ENCODE measurements around the gene N4BP2. TPM values are rescaled to one million over a fixed set of nuclear protein-coding genes. Genes with fewer than 3 reads are reported as not detected.
"Not testable (repeated sequence)": the region's sequence is repeated elsewhere in the genome, so short reads cannot be mapped to it uniquely, and the experiment has no call there.

Gene N4BP2
- total and polyA plus RNA-seq, 5 experiments from 2014 or later, result 10.7 to 19.0 (median 14.3) TPM

DNA sequence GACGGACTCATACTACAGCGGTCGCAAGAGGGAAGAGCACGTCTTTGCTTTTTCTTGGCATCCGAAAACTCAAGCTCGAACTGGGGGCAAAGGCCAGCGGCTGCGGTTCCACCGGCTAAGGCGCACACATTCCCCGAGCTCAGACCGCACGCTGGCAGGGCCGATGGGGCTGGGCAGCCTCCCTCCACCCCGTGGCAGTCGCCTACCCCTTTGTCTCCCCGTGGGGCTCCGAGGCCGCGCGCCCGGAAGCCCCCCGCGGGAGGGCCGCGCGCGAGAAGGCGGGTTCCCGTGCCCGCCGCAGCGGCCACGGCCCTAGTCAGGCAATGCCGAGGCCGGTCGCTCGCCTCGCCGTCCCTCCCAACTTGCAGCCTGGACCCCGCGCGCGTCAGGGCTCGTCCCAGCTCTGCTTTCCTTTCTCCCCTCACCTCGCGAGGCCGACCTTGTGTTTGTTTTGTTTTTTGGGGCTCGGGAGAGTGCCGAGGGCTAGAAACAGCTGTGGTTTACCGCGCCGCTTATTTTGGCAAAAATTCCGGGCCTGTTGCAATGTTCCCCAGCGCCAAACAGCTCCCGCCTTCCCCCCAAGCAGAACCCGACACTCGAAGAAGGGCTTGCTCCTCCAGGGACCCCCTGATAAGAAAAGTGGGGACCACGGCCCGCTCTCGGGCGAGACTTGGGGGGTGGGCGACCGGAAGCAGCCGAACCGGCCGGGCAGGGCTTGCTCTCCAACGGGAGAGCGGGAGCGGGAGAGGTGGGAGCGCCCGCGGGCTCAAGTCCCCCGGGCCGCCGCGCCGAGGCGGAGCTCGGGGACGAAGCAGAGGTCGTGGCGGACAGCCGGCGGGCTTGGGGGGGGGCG is 561 bp upstream of the N4BP2 start:
- Mint-ChIP-seq H3K27ac (peak overlapping the region; percentile 66 to 97 (median 94)), H3K9me3 (no peaks in the 10 kb centered on the region), H3K4me3 (peak overlapping the region; percentile 84 to 95 (median 92)), H3K4me1 (peaks cover 17 to 35% (median 33%) of the 10 kb centered on the region in 4 donors), H3K36me3 (peaks cover 3 to 10% (median 4%) of the 10 kb centered on the region in 3 donors), H3K27me3 (no peaks in the 10 kb centered on the region)
- DNase-seq (peak; percentile 28 to 74 (median 53)), ATAC-seq (peak; percentile 20 to 34)
- POLR2A ChIA-PET, result interaction anchor here (0.6 to 2.0 kb wide), 25 partner anchors 9 to 529 kb away, joined by 3 to 18 read pairs (median 5); partner anchors contain the start of genes PDS5A, RHOH, SMIM14 and UBE2K

DNA sequence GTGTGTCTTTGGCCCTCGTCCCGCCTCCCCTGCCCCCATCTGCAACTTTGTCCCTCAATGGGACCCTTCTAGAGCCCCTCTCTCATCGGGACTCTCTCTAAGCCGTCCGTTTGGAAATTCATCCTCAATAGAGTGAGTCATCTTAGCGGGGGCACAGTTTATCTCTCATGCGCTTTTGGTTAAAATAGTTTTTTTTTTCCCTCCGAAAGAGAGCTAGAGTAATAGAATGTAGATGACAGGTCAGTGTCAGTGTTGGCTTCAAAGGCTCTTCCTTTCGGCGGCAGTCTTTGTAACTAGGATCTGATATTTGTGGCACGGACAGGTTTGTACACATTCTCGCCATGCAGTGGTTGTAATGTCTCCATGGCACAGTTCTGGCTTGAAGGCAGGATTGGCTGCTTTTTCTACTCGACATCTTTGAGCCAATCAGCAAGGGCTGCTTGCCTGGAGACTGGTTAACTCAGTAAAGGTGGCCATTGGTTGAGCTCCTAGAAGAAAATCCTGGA is 989 bp downstream of the N4BP2 start:
- H3K9me3 Mint-ChIP-seq, result no peaks in the 10 kb centered on the region
- ATAC-seq, result peak; percentile 73 to 80
- H3K27ac Mint-ChIP-seq, result peak overlapping the region; percentile 80 to 99 (median 96)
- peaks cover 20 to 43% (median 35%) of the 10 kb centered on the region in 4 donors for H3K4me1 Mint-ChIP-seq
- no peaks in the 10 kb centered on the region for H3K27me3 Mint-ChIP-seq
- H3K4me3 Mint-ChIP-seq, result peak overlapping the region; percentile 92 to 100 (median 95)
- peaks cover 8 to 20% (median 8%) of the 10 kb centered on the region in 3 donors for H3K36me3 Mint-ChIP-seq
- POLR2A ChIA-PET, result interaction anchor here (0.6 to 1.9 kb wide), 11 partner anchors 78 to 599 kb away, joined by 3 to 7 read pairs (median 3); partner anchors contain the start of genes LIAS, RPL9 and UBE2K
- peak; percentile 15 to 83 (median 74) for DNase-seq

DNA sequence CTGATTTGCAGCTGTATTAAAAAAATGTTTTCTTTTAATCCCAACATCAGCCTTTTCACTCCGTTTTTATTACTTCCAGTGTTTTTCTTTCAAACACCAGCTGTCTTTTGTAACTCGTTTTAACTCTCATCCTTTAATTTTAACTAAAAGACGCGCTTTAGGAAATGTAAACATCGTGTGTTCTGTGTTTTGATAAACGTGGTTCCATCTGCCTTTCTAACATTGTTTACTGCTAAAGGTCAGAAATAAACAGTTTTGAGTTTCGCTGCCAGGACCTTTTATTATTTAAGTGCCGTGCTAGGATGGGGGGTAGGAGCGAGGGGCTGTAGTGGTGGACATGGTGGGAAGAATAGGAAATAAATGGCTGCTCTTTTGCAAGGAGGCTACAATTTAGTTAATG is 1.5 kb downstream of the N4BP2 start:
- Mint-ChIP-seq H3K4me1 (peaks cover 17 to 47% (median 38%) of the 10 kb centered on the region in 4 donors), H3K27me3 (no peaks in the 10 kb centered on the region), H3K4me3 (peak overlapping the region; percentile 92 to 100 (median 95)), H3K9me3 (no peaks in the 10 kb centered on the region), H3K36me3 (peaks cover 8 to 24% (median 8%) of the 10 kb centered on the region in 3 donors), H3K27ac (peak overlapping the region; percentile 80 to 99 (median 96))
- ATAC-seq, result no peak
- POLR2A ChIA-PET, result interaction anchor here (0.6 to 1.3 kb wide), 10 partner anchors 80 to 599 kb away, joined by 3 to 6 read pairs (median 3); partner anchors contain the start of genes LIAS, RPL9 and UBE2K
- no peak for DNase-seq

DNA sequence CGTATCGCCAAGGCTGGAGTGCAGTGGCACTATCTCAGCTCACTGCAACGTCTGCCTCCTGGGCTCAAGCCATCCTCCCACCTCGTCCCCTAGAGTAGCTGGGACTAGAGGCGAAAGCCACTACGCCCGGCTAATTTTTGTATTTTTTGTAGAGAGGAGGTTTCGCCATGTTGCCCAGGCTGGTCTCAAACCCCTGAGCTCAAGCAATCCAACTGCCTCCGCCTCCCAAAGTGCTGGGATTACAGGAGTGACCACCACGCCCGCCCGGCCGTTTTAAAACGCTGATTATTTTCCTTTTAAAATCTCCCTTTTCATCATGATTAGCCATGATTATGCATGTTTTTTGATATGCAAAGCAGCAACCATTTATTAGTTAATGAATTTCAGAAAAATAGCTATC is 2.2 kb downstream of the N4BP2 start:
- POLR2A ChIA-PET, result interaction anchor here (0.6 to 1.2 kb wide), 3 partner anchors 115 to 600 kb away, joined by 3 to 4 read pairs (median 3); partner anchors contain the start of genes LIAS and RPL9
- DNase-seq (no peak), ATAC-seq (no peak)
- H3K4me1 Mint-ChIP-seq, result peaks cover 17 to 47% (median 39%) of the 10 kb centered on the region in 4 donors
- no peaks in the 10 kb centered on the region for H3K27me3 Mint-ChIP-seq
- no peaks in the 10 kb centered on the region for H3K9me3 Mint-ChIP-seq
- H3K36me3 Mint-ChIP-seq, result peaks cover 8 to 27% (median 8%) of the 10 kb centered on the region in 3 donors
- peak overlapping the region in 3 of 10 donors; percentile 5 to 26 (median 7) for H3K27ac Mint-ChIP-seq
- peak overlapping the region; percentile 26 to 95 (median 64) for H3K4me3 Mint-ChIP-seq

DNA sequence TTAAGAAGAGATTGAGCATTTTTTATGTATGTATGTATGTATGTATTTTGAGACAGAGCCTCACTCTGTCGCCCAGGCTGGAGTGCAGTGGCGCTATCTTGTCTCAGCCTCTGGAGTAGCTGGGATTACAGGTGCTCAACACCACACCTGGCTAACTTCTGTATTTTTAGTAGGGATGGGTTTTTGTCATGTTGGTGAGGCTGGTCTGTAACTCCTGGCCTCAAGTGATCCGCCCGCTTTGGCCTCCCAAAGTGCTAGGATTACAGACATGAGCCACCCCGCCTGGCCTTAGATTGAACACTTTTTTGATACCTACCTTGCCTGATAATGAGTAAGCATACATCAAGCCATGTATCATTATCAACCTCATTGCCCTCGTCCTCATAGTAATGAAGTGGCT is 2.7 kb downstream of the N4BP2 start:
- POLR2A ChIA-PET, result interaction anchor here (0.9 kb wide), 1 partner anchor 114 kb away, joined by 3 read pairs; no protein-coding TSS in a partner anchor

DNA sequence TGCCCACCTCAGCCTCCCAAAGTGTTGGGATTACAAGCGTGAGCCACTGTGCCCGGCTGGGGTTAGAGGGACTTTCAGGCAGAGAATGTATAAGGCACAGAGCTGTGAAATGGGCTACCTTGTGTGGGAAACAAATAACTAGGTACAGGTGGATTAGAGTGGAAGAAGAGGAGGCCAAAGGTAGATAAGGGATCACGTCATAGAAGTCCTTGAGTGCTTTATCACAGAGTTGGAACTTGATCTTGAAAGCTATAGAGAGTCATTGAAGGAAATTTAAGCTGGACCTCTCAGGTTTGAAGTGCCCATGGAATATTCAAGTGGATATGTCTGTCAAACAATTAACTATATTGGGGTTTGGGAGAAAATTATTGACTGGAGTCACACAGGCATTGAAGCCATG is 8.4 kb downstream of the N4BP2 start:
- DNase-seq (no peak), ATAC-seq (no peak)
- H3K9me3 Mint-ChIP-seq, result no peaks in the 10 kb centered on the region
- peaks cover 29 to 50% (median 48%) of the 10 kb centered on the region in 4 donors for H3K4me1 Mint-ChIP-seq
- peak overlapping the region in 6 of 10 donors; percentile 19 to 89 (median 45) for H3K27ac Mint-ChIP-seq
- POLR2A ChIA-PET, result interaction anchor here (1.4 kb wide), 1 partner anchor 11 kb away, joined by 7 read pairs; no protein-coding TSS in a partner anchor
- H3K36me3 Mint-ChIP-seq, result peaks cover 4 to 40% (median 17%) of the 10 kb centered on the region in 3 donors
- no peaks in the 10 kb centered on the region for H3K27me3 Mint-ChIP-seq
- peak overlapping the region in 2 of 10 donors; percentile 62 to 65 for H3K4me3 Mint-ChIP-seq

More for the DNA sequence above, 2.7 kb downstream of the N4BP2 start:
- peaks cover 8 to 30% (median 13%) of the 10 kb centered on the region in 3 donors for H3K36me3 Mint-ChIP-seq
- H3K9me3 Mint-ChIP-seq, result no peaks in the 10 kb centered on the region
- peak overlapping the region in 9 of 10 donors; percentile 16 to 95 (median 65) for H3K4me3 Mint-ChIP-seq
- ATAC-seq (no peak), DNase-seq (no peak)
- H3K4me1 Mint-ChIP-seq, result peaks cover 17 to 47% (median 37%) of the 10 kb centered on the region in 4 donors
- no peaks in the 10 kb centered on the region for H3K27me3 Mint-ChIP-seq
- H3K27ac Mint-ChIP-seq, result peak overlapping the region in 5 of 10 donors; percentile 7 to 54 (median 31)

DNA sequence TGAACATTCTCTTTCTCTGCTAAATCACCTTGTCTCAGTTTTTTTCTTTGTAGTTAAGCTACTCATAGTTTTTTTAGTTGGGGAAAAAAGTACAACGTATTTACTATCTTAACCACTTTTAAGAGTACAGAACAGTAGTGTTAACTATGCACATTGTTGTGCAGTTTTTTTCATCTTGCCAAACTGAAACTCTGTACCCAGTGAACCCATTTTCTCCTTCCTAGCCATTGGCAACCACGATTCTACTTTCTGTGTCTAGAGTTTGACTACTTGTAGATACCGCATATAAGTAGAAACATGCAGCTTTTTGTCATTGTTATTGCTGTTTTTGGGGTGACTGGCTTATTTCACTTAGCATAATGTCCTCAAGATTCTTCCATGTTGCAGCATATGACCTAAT is 10.0 kb downstream of the N4BP2 start:
- Mint-ChIP-seq H3K27me3 (no peaks in the 10 kb centered on the region), H3K4me3 (peak overlapping the region in 7 of 10 donors; percentile 9 to 47 (median 19)), H3K4me1 (peaks cover 35 to 64% (median 61%) of the 10 kb centered on the region in 4 donors), H3K27ac (peak overlapping the region; percentile 36 to 89 (median 67)), H3K9me3 (no peaks in the 10 kb centered on the region), H3K36me3 (peaks cover 4 to 36% (median 14%) of the 10 kb centered on the region in 3 donors)
- peak in 1 of 10 donors; percentile 8 for DNase-seq
- ATAC-seq, result peak in 1 of 2 donors; percentile 37
- POLR2A ChIA-PET, result interaction anchor here (0.7 kb wide), 1 partner anchor 649 kb away, joined by 5 read pairs; no protein-coding TSS in a partner anchor

DNA sequence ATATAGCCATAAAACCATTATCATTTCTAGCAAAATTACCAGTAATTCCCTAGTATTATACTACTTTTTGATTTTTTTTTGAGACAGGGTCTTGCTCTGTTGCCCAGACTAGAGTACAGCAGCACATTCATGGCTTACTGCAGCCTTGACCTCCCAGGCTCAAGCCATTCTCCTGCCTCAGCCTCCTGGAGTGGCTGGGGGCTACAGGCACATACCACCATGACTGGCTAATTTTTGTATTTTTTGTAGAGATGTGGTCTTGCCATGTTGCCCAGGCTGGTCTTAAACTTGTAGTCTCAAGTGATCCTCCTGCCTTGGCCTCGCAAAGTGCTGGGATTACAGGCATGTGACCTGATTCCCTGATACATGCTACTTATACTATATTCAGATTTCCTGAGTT is 13.7 kb downstream of the N4BP2 start:
- Mint-ChIP-seq H3K27me3 (no peaks in the 10 kb centered on the region), H3K4me3 (peak overlapping the region in 3 of 10 donors; percentile 14 to 47 (median 26)), H3K9me3 (no peaks in the 10 kb centered on the region), H3K4me1 (peaks cover 26 to 50% (median 44%) of the 10 kb centered on the region in 4 donors), H3K27ac (peak overlapping the region in 8 of 10 donors; percentile 14 to 78 (median 52)), H3K36me3 (peaks cover 0 to 29% (median 14%) of the 10 kb centered on the region in 3 donors)
- POLR2A ChIA-PET, result no interaction called here
- DNase-seq (no peak), ATAC-seq (no peak)

DNA sequence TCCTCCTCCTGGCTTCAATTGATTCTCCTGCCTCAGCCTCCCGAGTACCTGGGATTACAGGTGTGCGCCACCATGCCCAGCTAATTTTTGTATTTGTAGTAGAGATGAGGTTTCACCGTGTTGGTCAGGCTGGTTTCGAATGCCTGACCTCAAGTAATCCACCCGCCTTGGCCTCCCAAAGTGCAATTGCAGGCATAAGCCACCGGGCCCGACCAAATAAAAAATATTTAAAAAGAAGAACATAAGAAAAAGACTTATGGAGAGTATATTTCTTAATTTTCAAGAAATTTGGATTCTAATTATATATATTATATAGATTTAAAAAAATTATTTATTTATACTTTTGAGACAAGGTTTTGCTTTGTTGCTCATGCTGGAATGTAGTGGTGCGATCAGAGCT is 29.8 kb downstream of the N4BP2 start:
- H3K9me3 Mint-ChIP-seq, result no peaks in the 10 kb centered on the region
- no peak overlapping the region for H3K4me3 Mint-ChIP-seq
- no peak for DNase-seq
- H3K4me1 Mint-ChIP-seq, result peaks cover 2 to 14% (median 5%) of the 10 kb centered on the region in 4 donors
- POLR2A ChIA-PET, result no interaction called here
- peak overlapping the region in 2 of 10 donors; percentile 53 to 56 for H3K27ac Mint-ChIP-seq
- H3K27me3 Mint-ChIP-seq, result no peaks in the 10 kb centered on the region
- ATAC-seq, result no peak
- H3K36me3 Mint-ChIP-seq, result peaks cover 0 to 20% (median 2%) of the 10 kb centered on the region in 3 donors

DNA sequence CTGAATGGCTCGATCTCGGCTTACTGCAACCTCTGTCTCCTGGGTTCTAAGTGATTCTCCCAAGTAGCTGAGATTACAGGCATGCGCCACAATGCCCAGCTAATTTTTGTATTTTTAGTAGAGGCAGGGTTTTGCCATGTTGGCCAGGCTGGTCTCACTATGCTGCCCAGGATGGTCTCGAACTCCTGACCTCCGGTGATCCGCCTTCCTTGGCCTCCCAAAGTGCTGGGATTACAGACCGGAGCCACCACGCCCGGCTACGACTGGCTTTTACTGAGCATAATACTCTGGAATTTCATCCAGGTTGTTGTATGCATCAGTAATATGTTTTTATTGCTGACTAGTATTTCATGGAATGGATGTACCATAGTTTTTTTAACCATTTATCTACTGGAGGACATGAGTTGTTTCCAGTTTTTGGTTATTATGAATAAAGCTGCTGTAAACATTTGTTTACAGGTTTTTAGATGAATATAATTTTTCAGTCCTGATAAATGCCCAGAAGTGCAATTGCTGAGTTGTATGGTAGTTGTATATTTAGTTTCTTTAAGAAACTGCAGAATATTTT is 31.2 kb downstream of the N4BP2 start:
- Mint-ChIP-seq H3K27ac (no peak overlapping the region), H3K9me3 (no peaks in the 10 kb centered on the region), H3K36me3 (peaks cover 0 to 17% (median 2%) of the 10 kb centered on the region in 3 donors), H3K4me1 (peaks cover 2 to 16% (median 5%) of the 10 kb centered on the region in 4 donors), H3K27me3 (no peaks in the 10 kb centered on the region), H3K4me3 (no peak overlapping the region)
- POLR2A ChIA-PET, result no interaction called here
- DNase-seq (no peak), ATAC-seq (no peak)

DNA sequence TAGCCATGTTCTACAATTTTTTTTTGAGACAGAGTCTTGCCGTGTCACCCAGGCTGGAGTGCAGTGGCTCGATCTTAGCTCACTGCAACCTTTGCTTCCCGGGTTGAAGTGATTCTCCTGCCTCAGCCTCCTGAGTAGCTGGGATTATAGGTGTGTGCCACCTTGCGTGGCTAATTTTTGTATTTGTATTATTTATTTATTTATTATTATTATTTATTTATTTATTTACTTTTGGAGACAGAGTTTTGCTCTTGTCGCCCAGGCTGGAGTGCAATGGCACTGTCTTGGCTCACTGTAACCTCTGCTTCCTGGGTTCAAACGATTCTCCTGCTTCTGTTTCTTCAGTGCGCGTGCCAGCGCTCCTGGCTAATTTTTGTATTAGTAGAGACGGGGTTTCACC is 36.8 kb downstream of the N4BP2 start:
- H3K4me3 Mint-ChIP-seq, H3K27ac Mint-ChIP-seq, POLR2A ChIA-PET, DNase-seq, H3K9me3 Mint-ChIP-seq, ATAC-seq, H3K27me3 Mint-ChIP-seq: not testable (repeated sequence)
- Mint-ChIP-seq H3K4me1 (peaks cover 5 to 19% (median 8%) of the 10 kb centered on the region in 4 donors), H3K36me3 (peaks cover 0 to 19% (median 2%) of the 10 kb centered on the region in 3 donors)

DNA sequence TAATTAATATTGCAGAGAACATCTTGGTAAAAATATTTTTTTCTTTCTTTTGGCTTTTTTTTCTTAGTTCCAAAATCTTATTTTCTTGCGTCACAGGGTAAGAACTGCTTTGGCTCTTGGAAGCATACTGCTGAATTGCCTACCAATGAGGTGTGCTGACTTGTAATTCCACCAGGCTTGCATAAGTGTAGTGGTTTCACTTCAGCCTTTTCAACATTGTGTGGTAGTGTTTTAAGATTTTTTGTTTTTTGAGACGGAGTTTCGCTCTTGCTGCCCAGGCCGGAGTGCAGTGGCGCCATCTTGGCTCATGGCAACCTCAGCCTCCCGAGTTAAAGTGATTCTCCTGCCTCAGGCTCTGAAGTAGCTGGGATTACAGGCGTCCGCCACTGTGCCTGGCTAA is 42.4 kb downstream of the N4BP2 start:
- ATAC-seq, result no peak
- peaks cover 3 to 8% (median 6%) of the 10 kb centered on the region in 4 donors for H3K4me1 Mint-ChIP-seq
- no peak overlapping the region for H3K4me3 Mint-ChIP-seq
- DNase-seq, result no peak
- H3K27me3 Mint-ChIP-seq, result no peaks in the 10 kb centered on the region
- H3K27ac Mint-ChIP-seq, result no peak overlapping the region
- no peaks in the 10 kb centered on the region for H3K9me3 Mint-ChIP-seq
- POLR2A ChIA-PET, result no interaction called here
- H3K36me3 Mint-ChIP-seq, result peaks cover 9 to 36% (median 13%) of the 10 kb centered on the region in 3 donors
